ENCODE measurements around the gene DGLUCY.
"Not testable (repeated sequence)": the region's sequence is repeated elsewhere in the genome, so short reads cannot be mapped to it uniquely, and the experiment has no call there.

Gene DGLUCY

DNA sequence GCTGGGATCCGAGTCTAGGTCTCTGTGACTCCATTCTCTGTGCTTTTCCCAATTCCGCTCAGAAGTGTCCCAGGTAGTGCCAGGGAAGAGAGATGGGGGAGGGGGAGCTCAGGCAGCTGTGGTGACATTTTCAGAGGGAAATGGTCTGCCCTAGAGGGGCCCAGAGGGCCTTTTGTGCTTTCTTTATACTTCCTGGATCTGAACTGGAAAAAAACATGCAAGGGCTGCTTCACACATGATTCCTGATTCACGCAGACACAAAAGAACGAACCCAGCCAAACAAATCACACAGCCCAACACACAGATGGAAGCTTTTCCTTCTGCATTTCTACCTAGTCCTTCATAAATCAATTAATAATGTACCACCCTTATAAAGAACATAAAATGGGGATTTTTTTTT lies 104.1 kb downstream of the DGLUCY start:
- H3K27ac ChIP-seq: no peak overlapping the region
- DNase-seq (ENCODE audit: low spot score): no peak
- no peak overlapping the region for H3K4me3 ChIP-seq
- TF ChIP-seq, protein P1, sequence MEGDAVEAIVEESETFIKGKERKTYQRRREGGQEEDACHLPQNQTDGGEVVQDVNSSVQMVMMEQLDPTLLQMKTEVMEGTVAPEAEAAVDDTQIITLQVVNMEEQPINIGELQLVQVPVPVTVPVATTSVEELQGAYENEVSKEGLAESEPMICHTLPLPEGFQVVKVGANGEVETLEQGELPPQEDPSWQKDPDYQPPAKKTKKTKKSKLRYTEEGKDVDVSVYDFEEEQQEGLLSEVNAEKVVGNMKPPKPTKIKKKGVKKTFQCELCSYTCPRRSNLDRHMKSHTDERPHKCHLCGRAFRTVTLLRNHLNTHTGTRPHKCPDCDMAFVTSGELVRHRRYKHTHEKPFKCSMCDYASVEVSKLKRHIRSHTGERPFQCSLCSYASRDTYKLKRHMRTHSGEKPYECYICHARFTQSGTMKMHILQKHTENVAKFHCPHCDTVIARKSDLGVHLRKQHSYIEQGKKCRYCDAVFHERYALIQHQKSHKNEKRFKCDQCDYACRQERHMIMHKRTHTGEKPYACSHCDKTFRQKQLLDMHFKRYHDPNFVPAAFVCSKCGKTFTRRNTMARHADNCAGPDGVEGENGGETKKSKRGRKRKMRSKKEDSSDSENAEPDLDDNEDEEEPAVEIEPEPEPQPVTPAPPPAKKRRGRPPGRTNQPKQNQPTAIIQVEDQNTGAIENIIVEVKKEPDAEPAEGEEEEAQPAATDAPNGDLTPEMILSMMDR (IDR thresholded peaks at IDR 0.05): no peak

DNA sequence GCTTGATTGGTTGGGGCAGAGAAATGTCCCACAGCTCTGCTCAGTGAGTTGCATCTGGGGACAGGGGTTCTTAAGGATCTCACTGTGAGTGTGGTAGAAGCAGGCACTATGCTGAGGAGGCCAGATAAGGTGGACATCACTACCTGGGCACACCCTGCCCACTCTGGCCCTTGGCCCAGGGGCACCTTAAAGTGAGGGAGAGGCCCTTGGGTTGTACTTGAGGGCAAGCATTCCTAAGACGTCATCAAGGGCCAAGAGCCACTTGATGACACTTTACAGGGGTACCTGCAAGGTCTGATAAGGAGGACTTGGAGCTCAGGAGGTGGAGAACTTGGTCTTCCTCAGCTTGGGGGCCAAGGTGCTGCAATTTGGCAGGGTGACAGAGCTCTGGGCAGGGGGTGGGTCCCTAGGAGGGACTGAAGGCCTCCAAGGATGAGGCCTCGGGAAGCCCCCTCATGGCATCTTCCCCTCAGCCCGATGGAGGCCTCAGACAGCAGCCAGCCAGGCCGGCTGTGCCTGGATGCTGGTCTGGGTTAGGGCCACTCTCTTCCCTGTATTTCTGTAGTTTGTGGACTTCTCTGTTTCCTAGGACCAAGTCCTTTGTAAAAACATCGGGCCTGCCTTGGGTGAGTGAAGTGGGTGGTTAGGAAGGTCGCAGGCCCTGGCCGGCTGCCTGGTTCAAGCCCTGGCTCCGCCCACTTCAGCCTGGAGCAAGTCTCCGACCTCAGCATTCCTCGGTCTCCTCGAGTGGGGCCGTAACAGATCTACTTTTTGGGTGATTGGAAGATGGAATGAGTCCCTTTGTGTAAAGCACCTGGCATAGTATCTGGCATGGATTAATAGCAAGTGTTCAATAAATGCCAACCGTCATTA lies 105.9 kb downstream of the DGLUCY start:
- TF ChIP-seq, protein P1 (IDR thresholded peaks at IDR 0.05): no peak
- no peak for DNase-seq (ENCODE audit: low spot score)
- Histone ChIP-seq H3K4me3 (no peak overlapping the region), H3K27ac (no peak overlapping the region)

DNA sequence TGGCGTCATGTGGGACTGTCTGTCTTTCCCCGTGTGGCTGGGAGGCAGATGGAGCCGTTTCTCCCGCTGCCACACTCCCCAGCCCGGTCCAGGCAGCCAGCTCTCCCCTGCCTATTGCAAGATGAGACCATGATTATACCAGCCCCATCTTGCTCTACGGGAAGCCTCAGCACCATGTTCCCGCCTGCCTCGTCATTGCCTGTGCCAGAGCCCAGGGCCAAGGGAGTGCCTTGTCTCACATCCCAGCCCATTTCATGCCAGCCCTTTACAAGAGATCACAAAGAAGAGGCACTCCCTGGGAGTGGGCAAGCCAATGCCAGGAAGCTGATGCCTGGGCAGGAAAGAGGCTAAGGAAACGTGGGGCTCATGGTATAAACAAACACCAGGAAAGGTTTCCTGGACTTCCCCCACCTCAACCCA lies 106.7 kb downstream of the DGLUCY start:
- no peak for DNase-seq (ENCODE audit: low spot score)
- TF ChIP-seq, protein P1 (IDR thresholded peaks at IDR 0.05): no peak
- Histone ChIP-seq H3K27ac (peak overlapping the region in 1 of 2 donors; percentile 16), H3K4me3 (no peak overlapping the region)

DNA sequence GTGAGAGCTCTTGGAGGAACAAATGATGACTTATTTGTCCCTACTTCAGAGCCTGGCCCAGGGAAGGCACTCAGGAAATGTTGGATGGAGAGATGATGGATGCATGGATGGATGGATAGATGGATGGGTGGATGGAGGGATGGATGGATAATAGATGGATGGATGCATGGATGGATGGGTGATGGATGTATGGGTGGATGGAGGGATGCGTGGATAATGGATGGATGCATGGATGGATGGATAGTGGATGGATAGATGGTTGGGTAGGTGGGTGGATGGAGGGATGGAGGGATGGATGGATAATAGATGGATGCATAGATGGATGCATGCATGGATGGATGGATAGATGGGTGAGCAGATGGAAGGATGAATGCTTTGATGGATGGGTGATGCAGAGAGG lies 107.4 kb downstream of the DGLUCY start:
- no peak for DNase-seq (ENCODE audit: low spot score)
- TF ChIP-seq, protein P1 (IDR thresholded peaks at IDR 0.05): no peak
- H3K27ac ChIP-seq: no peak overlapping the region
- no peak overlapping the region for H3K4me3 ChIP-seq

DNA sequence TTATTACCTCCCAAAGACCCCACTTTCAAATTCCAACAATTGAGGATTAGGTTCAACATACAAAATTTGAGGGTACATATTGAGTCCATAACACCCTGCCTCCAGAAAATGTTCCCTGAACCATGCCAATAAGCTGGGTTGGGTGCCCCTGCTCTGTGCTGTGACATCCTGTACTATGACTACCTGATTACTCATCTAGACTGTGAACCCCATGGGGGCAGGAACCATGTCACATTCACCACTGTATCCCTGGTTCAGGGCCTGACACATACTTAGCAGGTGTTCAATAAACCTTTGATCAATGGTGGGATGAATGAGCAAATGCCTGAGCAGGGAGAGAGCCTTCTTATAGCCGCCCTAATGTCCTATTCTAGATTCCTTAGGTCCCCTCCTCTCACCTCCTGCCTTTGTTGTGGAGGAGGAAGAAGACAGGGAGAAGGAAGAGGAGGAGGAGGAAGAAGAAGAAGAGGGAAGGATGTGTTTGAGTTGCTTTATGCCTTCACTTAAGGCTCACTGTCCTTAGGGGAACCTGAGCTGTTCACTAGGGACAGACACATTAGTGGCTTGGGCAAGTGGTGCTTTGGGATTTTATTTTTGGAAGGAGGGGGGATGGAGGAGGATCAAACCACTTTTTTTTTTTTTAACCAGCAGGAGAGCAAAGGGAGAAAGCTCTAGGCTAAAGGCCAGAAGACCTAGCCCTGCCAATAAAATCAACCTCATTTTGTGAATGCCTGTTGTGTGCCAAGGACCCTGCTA lies 109.3 kb downstream of the DGLUCY start:
- no peak overlapping the region for H3K27ac ChIP-seq
- no peak for DNase-seq (ENCODE audit: low spot score)
- no peak overlapping the region for H3K4me3 ChIP-seq
- TF ChIP-seq, protein P1 (IDR thresholded peaks at IDR 0.05): no peak

DNA sequence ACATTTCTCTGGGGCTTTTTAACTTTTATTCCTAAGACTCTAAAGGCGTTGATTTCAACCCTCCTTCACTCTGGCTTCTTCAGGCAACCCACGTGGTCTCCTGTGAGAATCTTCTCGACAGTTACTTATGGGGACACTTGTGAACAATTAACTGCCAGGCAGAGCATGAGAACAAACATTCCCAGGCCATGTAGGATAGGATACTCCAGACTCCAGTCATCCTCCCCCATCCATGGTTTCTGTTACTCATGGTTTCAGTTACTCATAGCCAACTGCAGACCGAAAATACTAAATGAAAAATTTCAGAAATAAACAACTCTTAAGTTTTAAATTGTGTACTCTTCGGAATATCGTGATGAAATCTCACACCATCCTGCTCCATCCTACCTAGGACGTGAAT lies 111.2 kb downstream of the DGLUCY start:
- DNase-seq (ENCODE audit: low spot score): no peak
- TF ChIP-seq, protein P1 (IDR thresholded peaks at IDR 0.05): no peak
- no peak overlapping the region for H3K4me3 ChIP-seq
- H3K27ac ChIP-seq: no peak overlapping the region

DNA sequence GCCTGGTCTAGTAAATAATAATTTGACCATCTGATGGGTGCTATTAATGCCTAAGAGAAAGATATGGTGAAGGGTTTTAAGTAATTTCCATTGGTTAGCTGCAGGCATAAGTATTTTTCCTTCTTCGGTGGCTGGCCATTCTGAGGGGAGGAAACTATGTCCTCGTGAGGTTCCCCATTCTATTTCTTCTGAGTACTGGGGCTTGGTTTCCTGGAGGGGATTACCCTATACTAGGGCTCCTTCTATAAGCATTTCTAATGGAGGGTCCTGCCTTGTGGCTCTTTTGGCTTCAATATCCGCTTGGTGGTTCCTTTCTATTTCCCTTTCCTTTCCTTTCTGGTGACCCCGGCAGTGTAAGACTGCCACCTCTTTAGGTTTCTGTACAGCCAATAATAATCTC lies 112.5 kb downstream of the DGLUCY start:
- not testable (repeated sequence) for DNase-seq (ENCODE audit: low spot score); H3K27ac ChIP-seq; H3K4me3 ChIP-seq

All from coronary artery (tissue), 2 donors.